Right lobe of liver (tissue), 6 donors: ENCODE data around the gene INO80. TPM values are rescaled to one million over a fixed set of nuclear protein-coding genes. Genes with fewer than 3 reads are reported as not detected.

ENCODE experiments used
- ATAC-seq, 4 donors: fragments of 200-7000 bp; cut with Tn5 transposase; one replicate each; pipeline ENCODE4 v1.9.1; 2020; ENCODE audit warnings: mild to moderate bottlenecking in 4 of 4, moderate library complexity in 4 of 4
- DNase-seq, 3 donors: peaks; one replicate each; pipeline ENCODE4 v3.0.0-alpha.2; 2020
- H3K27ac ChIP-seq, 3 donors: fragments of 200-600 bp; one replicate each; pipeline ENCODE4 v1.8.0; 2022
- H3K27me3 ChIP-seq, 2 donors: fragments of 200-600 bp; one replicate each; pipeline ENCODE4 v1.8.0; 2022
- H3K36me3 ChIP-seq, 4 donors: fragments of 200-600 bp; sonication (generic) in 1 of 4; one replicate each; pipeline versions ENCODE4 v1.5.1 to v1.8.0; 2017 to 2022; ENCODE audit warnings: control low read depth in 1 of 4
- H3K4me1 ChIP-seq, 4 donors: fragments of 200-600 bp; sonication (generic) in 1 of 4; one replicate each; pipeline versions ENCODE4 v1.5.1 to v1.8.0; 2017 to 2022; ENCODE audit warnings: control low read depth in 1 of 4
- H3K4me3 ChIP-seq, 3 donors: fragments of 200-600 bp; one replicate each; pipeline ENCODE4 v1.8.0; 2022
- H3K9me3 ChIP-seq, 4 donors: fragments of 200-600 bp; sonication (generic) in 1 of 4; one replicate each; pipeline versions ENCODE4 v1.5.1 to v1.8.0; 2017 to 2022; ENCODE audit warnings: control low read depth in 1 of 4
- CTCF ChIP-seq, 4 donors: fragments of 200-600 bp in 3 of 4; fragments of 450-650 bp in 1 of 4; IDR thresholded peaks; one replicate each; pipeline versions ENCODE4 v1.5.1 to v1.8.0; 2016 to 2022; ENCODE audit warnings: antibody characterized with exemption in 4 of 4, mild to moderate bottlenecking in 2 of 4
- POLR2A ChIP-seq: fragments of 450-650 bp; IDR thresholded peaks from one replicate; pipeline ENCODE4 v1.6.1; 2017; ENCODE audit warnings: antibody characterized with exemption, mild to moderate bottlenecking
- WGBS: methylation state at CpG from one replicate; pipeline ENCODE4 v1.1.6; 2018; ENCODE audit warnings: low coverage, low lambda C conversion rate; ENCODE audit not compliant: insufficient coverage; ENCODE audit errors: missing lambda C conversion rate; 5-methylcytosine and 5-hydroxymethylcytosine counted together
- intact Hi-C, 2 donors: fragments of 100-400 bp; cut with DNase I; formaldehyde crosslinking; loops; one replicate each; pipeline versions ENCODE4 v1.11.2 to v1.14.1; 2022
- total RNA-seq, 6 experiments: library from RNA; depleted of rRNA in 2 of 6; stranded (reverse); fragments of >200 nt in 2 of 6; fragmentation: NEBNext Ultra II Directional in 3 of 6; extraction: Animal tissue kit (Norgen Biotek cat#: 25700) in 3 of 6; gene quantifications; one replicate each; pipeline versions ENCODE4 v1.1.0 to v1.2.4, GENCODE V29; 2016 to 2023
- donor health status: DM: no; HTN: yes; CAD: no.
- donor health status: DM: no; HTN: no; CAD: no.
- donor health status: DM: no; HTN: no; CAD: no.
- donor health status: DM: no; HTN: yes; CAD: no.
- donor health status: DM: no; HTN: yes; CAD: no.

The INO80 gene
- total RNA-seq, 6 experiments from 2014 or later = 7.8 to 12.5 (median 11.2) TPM

- Histone ChIP-seq H3K27me3 (peaks cover 0 to 13% of the 10 kb centered on the region in 2 donors), H3K4me3 (peak overlapping the region; percentile 7 to 42 (median 23)), H3K36me3 (no peaks in the 10 kb centered on the region), H3K27ac (peak overlapping the region in 1 of 3 donors; percentile 38), H3K4me1 (peaks cover 0 to 52% (median 25%) of the 10 kb centered on the region in 4 donors), H3K9me3 (no peaks in the 10 kb centered on the region)
- WGBS = no CpG with 5 or more reads among the region's 8 CpGs
- ATAC-seq (no peak), DNase-seq (no peak)
- intact Hi-C loops = no loop called here
- TF ChIP-seq CTCF (IDR thresholded peaks at IDR 0.05) = no peak
- TF ChIP-seq POLR2A = no peak
Measured at GRCh38 chr15:40932156-40932555, 183.9 kb downstream of the INO80 start.

GRCh38 chr15:40931300-40932142, 184.6 kb downstream of the INO80 start:
- H3K4me1 ChIP-seq = peaks cover 0 to 50% (median 22%) of the 10 kb centered on the region in 4 donors
- no peaks in the 10 kb centered on the region for H3K36me3 ChIP-seq
- ATAC-seq (no peak), DNase-seq (no peak)
- no peak for TF ChIP-seq POLR2A
- no peak for TF ChIP-seq CTCF (IDR thresholded peaks at IDR 0.05)
- intact Hi-C loops = no loop called here
- H3K9me3 ChIP-seq = no peaks in the 10 kb centered on the region
- H3K27me3 ChIP-seq = peaks cover 0 to 20% of the 10 kb centered on the region in 2 donors
- peak overlapping the region in 1 of 3 donors; percentile 38 for H3K27ac ChIP-seq
- WGBS = no CpG with 5 or more reads among the region's 16 CpGs
- H3K4me3 ChIP-seq = peak overlapping the region; percentile 23 to 49 (median 42)

- no peaks in the 10 kb centered on the region for H3K9me3 ChIP-seq
- intact Hi-C loops = no loop called here
- H3K27me3 ChIP-seq = peaks cover 0 to 21% of the 10 kb centered on the region in 2 donors
- H3K4me3 ChIP-seq = peak overlapping the region; percentile 42 to 49 (median 43)
- H3K27ac ChIP-seq = peak overlapping the region in 1 of 3 donors; percentile 38
- WGBS = 2% methylated on average over 20 of the region's 46 CpGs
- H3K36me3 ChIP-seq = no peaks in the 10 kb centered on the region
- ATAC-seq (peak; percentile 24 to 35 (median 32)), DNase-seq (peak in 1 of 3 donors; percentile 67)
- TF ChIP-seq CTCF (IDR thresholded peaks at IDR 0.05) (peak; percentile 25 to 45 (median 34)), POLR2A (no peak)
- peaks cover 0 to 53% (median 23%) of the 10 kb centered on the region in 4 donors for H3K4me1 ChIP-seq
Measured at GRCh38 chr15:40930430-40931299, 185.4 kb downstream of the INO80 start.

- H3K4me1 ChIP-seq = peaks cover 0 to 57% (median 24%) of the 10 kb centered on the region in 4 donors
- H3K27me3 ChIP-seq = peaks cover 0 to 21% of the 10 kb centered on the region in 2 donors
- peak overlapping the region; percentile 42 to 49 (median 43) for H3K4me3 ChIP-seq
- intact Hi-C loops = no loop called here
- H3K27ac ChIP-seq = peak overlapping the region in 2 of 3 donors; percentile 8 to 48
- no peaks in the 10 kb centered on the region for H3K36me3 ChIP-seq
- ATAC-seq = peak; percentile 17 to 43 (median 32)
- peak in 1 of 3 donors; percentile 62 for DNase-seq
- TF ChIP-seq POLR2A (no peak), CTCF (IDR thresholded peaks at IDR 0.05) (no peak)
- H3K9me3 ChIP-seq = no peaks in the 10 kb centered on the region
- under 1% methylated on average over 13 of the region's 56 CpGs for WGBS
Measured at GRCh38 chr15:40929660-40930429, 186.2 kb downstream of the INO80 start.
